Stimulated activated CD4-positive, alpha-beta T cell treated with anti-CD3 and anti-CD28 coated beads, Interleukin-2, amount 100 ng/mL, for 24 hours (primary cell): Measurements from ENCODE around the gene PROCA1.

ENCODE experiments used
- DNase-seq, 2 donors: peaks; one replicate each; pipeline ENCODE4 v3.0.0-alpha.2; 2020

PROCA1 gene

GRCh38 chr17:28711723-28712031 lies at the start of gene PROCA1:
Gene PROCA1 (minus strand): TSS chr17:28711888. CDS start chr17:28711660, 228 bp downstream.
- DNase-seq: no peak

- no peak for DNase-seq
These were observed 49.2 kb upstream of the PROCA1 start for GRCh38 chr17:28760601-28761562.

GRCh38 chr17:28759256-28759865 lies 47.7 kb upstream of the PROCA1 start:
- no peak for DNase-seq

- DNase-seq: no peak
These were observed 46.9 kb upstream of the PROCA1 start for GRCh38 chr17:28758411-28759121.

GRCh38 chr17:28756049-28756804 lies 44.5 kb upstream of the PROCA1 start:
- DNase-seq: no peak

GRCh38 chr17:28755486-28755885 lies 43.8 kb upstream of the PROCA1 start:
- no peak for DNase-seq

GRCh38 chr17:28751600-28752366 lies 40.1 kb upstream of the PROCA1 start:
- DNase-seq: no peak

- peak; percentile 91 to 94 for DNase-seq
These were observed 38.7 kb upstream of the PROCA1 start for GRCh38 chr17:28750178-28751047.

GRCh38 chr17:28749516-28750177 lies 38.0 kb upstream of the PROCA1 start:
- DNase-seq: no peak

- no peak for DNase-seq
These were observed 37.3 kb upstream of the PROCA1 start for GRCh38 chr17:28748852-28749515.

GRCh38 chr17:28747801-28748750 lies 36.4 kb upstream of the PROCA1 start:
- DNase-seq: no peak

- no peak for DNase-seq
These were observed 35.5 kb upstream of the PROCA1 start for GRCh38 chr17:28747051-28747691.

- no peak for DNase-seq
These were observed 34.9 kb upstream of the PROCA1 start for GRCh38 chr17:28746611-28747050.

- DNase-seq: no peak
These were observed 34.2 kb upstream of the PROCA1 start for GRCh38 chr17:28745786-28746411.

GRCh38 chr17:28744972-28745785 lies 33.5 kb upstream of the PROCA1 start:
- peak in 1 of 2 donors; percentile 53 for DNase-seq

GRCh38 chr17:28744104-28744971 lies 32.6 kb upstream of the PROCA1 start:
- peak; percentile 76 to 81 for DNase-seq
